GM19438 (cell line): ENCODE data around the gene EIF3F.
A peak's percentile ranks its signal among the peaks of the same experiment; 100 is the strongest.

Source experiments
- ATAC-seq: cut with Tn5 transposase; IDR thresholded peaks from one replicate; pipeline ENCODE4 v1.9.1; 2021; ENCODE audit warnings: low read depth; ENCODE audit not compliant: unreplicated experiment

The EIF3F gene, protein sequence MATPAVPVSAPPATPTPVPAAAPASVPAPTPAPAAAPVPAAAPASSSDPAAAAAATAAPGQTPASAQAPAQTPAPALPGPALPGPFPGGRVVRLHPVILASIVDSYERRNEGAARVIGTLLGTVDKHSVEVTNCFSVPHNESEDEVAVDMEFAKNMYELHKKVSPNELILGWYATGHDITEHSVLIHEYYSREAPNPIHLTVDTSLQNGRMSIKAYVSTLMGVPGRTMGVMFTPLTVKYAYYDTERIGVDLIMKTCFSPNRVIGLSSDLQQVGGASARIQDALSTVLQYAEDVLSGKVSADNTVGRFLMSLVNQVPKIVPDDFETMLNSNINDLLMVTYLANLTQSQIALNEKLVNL

DNA sequence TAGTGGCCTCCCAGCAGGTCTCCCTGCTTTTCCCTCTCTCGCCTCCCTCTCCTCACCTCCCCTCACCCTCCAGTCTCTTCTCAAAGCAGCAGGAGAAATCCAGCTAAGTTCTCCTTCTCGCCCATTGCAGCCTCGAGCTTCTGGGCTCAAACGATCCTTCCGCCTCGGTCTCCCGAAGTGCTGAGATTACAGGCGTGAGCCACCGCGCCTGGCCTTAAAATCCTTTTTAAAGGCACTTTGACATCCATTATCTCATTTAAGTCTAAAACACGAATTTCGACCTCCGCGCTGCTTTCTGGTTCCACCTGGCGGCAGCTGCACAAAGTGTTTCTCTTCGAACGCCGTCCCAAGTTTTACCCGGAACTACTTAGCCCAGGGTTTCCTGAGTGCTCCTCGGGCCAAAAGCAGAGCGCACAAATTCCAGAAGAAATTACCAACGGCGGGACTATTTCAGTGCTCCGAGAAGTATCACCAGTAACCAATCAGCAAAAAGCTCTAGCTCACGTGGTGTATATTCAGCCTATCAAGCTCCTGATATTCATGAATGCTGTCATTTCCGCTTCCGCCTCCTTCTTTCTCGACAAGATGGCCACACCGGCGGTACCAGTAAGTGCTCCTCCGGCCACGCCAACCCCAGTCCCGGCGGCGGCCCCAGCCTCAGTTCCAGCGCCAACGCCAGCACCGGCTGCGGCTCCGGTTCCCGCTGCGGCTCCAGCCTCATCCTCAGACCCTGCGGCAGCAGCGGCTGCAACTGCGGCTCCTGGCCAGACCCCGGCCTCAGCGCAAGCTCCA, at the start of gene EIF3F:
Gene EIF3F, plus strand, starts transcription at position 570 of the 792 bp plus-strand sequence. Its CDS starts 16 bp downstream, at position 586.
- peak; percentile 93 for ATAC-seq

DNA sequence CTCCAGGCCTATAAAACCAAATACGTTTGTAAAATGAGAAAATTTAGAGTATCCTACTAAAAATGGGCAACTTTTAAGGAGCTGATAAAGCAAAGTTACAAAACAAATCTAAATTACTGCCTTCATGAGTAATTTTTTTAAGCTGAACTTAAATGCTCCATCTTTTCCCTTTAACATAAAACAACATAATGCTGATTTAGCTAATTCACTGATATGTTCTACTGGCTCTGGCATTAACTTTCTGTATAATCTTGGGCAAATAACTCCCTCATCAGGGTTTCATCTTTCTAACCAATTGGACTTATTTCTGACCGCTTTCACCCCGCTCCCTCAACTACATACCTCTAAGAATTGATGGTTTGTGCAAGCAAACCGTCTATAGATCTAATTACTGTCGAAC, 46.0 kb upstream of the EIF3F start:
- no peak for ATAC-seq

DNA sequence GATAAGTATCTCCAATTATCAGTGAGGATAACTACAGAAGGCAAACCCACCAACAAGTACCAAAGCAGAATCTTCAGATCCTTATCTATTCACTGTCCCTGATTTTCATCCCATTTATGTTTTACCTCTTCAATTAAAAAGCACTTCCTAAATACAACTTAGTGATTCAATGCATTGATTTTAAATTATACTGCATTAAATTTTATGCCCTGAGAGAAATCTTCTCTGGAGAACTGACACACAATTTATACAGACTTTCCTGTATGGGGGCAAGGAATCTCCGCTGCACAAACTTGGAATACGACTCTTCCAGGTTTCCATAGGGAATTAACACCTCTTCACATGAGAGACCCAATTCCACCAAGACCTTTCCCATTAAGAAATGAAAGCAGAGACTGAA, 45.5 kb upstream of the EIF3F start, which contains the start of gene OR10A3:
Gene OR10A3, minus strand, starts transcription at position 101 of the 400 bp plus-strand sequence. CDS start 2,188 bp downstream, outside the sequence.
- ATAC-seq = no peak

DNA sequence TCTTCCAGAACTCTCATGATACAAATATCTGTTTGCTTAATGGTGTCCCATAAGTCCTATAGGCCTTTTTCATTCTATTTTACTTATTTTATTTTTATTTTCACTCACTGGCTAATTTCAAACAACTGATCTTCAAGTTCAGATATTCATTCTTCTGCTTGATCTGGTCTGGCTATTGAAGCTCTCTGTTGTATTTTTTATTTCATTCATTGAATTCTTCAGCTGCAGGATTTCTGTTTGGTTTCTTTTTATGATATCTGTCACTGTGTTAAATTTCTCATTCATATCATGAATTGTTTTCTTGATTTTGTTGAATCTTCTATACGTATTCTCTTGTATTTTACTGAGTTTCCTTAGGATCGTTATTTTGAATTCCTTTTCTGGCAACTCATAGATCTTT, 43.0 kb upstream of the EIF3F start:
- no peak for ATAC-seq

DNA sequence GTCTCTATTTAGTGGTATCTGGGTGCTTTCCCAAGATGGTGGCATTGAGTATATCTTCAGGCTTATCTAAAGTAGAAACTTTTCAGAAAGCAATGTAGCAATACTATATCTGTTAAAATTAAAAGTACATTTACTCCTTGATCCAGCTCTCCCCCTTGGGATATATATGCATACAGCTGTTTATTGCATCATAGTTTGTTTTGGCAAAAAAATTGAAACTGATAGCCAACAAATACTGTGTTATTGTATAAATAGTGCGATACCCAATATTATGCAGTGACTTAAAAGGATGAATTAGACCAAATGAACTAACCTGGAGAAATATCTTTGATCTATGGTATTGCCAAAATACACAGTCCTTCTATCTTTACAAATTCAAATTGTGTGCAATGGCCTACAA, 37.2 kb upstream of the EIF3F start:
- no peak for ATAC-seq

DNA sequence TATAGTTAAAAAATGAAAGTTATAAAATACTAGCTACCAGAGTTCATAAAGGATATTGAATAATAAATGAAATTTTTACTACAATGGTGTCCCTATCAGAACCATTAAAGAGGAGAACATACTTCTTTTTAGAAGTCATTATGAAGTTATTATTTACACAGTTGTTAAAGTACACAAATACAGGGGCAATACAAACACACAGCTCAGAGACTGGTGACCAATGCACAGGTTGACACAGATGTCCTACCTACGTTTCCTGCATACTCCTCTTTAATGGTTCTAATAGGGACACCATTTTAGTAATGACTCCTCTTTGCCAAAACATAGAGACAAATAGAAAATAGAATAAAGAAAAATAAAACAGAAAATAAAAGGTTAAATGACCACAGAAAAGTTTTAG, 31.9 kb upstream of the EIF3F start:
- no peak for ATAC-seq

DNA sequence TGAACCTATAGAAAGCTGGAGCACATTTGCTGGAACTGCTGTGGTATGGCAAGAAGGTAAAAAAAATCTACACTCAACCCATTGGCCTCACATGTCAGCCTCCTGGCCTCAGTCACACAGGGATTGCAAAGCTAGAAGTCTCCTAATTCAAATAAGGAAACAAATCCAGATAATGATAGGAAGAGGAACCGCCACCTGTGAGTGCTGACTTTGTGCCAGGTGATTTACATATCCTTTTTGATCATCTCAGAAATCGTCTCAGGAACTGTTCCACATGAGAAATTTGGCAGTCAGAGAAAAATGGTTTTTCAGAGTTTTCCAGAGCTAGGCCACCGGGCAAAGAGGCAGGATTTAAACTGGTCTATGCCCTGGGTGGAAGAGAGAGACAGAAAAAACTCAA, 22.9 kb upstream of the EIF3F start:
- no peak for ATAC-seq

DNA sequence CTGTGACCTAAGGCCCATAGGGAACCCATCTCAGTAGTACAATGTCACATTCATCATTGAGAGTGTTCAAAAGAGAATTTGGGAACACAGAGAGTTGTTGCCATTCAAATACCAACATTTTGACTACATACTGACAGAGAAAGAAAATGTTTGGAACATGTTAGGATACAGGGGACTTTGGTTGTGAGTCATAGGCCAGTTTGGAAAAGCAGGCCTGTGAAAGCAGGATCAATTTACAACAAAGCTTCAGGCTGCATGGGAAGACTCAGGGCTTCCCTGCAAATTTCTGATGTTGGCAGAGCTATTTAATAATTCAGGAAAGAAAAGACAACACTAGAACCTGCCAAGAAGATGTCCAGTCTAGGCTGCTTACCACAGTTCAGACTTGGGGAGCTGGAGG, 22.3 kb upstream of the EIF3F start:
- ATAC-seq = no peak

DNA sequence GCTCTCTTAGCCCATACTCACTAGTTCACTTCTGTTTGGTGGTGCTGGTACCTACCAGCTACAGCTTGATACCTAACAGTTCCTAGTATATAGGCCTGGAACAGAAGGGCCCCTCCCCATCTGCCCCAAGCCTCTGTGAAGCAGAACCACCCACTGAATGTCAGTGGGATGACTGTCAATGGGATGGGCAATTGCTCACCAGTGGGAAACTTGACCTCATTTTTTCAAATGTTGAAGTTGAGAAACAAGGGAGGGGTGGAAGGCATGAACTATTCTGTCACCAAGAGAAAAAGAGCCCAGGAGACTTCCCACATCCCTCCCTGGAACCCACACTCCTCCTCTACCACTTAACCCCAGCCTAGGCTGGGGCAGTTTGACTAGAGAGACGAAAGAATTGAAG, 21.8 kb upstream of the EIF3F start, which contains the start of gene NLRP10:
Gene NLRP10, minus strand, starts transcription at position 62 of the 400 bp plus-strand sequence. CDS start 1,952 bp downstream, outside the sequence.
- ATAC-seq = no peak

DNA sequence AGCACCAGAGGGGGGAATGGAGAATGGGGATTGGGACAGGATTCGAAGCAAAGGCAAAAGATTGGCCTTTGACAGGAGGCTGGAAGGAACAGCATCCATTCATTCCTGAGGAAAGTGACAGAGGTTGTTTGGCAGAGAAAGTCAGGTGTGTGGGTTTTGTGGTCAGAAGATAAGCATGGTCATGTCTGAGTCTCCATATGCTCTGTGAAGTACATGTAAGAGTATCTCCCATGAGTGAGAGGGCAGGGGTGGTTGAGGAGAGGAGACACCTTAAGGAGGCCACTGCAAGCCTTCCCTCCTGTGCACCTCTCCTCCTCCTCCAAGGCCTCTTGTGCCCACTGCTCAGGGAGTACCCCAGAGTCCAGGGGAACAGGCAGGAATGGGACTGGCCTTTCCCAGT, 20.0 kb upstream of the EIF3F start:
- ATAC-seq = no peak

DNA sequence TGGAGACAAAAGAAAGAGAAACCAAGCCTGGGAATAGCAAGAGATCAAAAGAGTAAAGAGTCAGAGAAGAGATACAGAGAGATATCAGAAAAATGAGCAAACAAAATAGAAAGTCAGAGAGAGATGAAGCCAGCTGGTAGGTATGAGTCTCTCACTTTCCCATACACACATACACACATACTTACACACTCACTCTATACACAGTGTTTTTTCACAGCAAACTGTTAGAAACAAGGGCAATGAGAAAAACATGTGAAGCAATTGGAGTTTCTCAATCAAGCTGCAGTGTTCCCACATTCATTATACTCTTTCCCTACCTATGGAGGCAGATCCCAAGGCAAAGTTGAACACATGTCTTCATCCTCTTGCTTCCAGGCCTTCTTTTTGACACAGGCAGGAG, 19.3 kb upstream of the EIF3F start:
- no peak for ATAC-seq

DNA sequence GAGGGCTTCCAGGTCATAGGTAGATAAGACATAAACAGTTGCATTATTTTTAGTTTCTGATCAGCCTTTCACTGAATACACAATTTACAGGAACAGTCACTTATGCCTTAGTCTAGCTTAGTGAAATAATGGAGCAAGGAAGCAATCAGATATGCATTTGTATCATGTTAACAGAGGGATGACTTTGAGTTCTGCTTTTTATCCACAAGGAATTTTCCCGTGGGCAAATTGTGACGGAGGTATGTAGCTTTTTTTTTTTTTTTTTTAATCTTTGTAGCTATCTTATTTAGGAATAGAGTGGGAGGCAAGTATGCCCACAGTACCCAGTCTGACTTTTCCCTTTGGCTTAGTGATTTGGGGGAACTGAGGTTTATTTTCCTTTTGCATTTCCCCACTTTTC, 18.5 kb upstream of the EIF3F start:
- no peak for ATAC-seq

DNA sequence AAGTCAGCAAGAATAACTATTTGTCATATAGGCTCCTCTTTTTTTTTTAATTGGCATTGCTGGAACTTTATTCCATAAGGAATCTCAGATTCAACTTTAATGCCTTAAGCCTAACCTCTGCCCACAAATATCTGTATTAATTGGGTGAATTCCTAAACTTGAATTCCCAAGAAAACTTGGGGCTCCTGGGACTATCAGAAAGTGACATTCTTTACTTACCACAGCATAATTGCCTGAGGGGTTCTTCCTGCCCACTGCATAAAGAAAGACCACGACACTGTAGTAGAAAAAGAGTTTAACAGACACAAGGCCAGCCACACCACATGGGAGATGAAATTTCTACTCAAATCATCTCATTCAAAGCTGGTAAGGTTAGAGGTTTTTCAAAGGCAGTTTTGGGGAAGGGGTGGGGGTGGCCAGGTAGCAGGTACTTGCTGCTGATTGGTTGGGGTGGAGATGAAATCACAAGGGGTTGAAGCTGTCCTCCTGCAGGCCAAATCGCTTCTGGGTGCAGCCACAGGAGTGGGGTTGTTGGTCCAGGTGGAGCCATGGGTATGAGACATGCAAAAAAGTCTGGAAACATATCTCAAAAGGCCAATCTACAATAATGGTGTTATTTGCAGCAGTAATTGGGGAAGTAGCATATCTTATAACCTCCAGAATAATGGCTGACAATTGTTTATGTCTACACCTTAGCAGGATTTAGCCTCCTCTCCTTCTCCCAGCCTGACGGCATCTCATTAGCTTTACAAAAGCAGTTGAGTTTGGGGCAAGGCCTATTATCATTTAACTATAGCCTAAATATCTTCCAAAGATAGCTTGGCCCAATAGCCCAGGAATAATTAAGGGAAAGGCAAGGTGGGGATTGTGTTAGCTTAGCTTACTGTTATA, 17.1 kb upstream of the EIF3F start:
- no peak for ATAC-seq

DNA sequence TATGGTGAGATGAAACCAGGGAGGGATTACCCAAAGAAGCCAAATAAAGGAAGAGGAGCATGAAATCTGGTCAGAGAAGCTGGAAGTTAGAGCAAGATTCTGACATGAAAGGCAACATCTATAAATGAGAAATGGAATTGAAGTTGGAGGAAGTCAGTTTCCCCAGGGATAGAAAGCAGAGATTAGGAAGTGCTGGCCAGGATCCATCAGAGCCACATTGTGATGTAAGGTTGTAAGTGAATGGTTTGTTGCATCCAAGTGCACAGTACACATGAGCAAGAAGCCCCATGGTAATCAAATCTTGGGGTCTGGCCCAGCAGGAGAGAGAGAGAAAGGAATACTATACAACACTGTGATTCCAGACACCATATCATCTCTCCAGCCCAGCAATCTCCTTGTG, 15.3 kb upstream of the EIF3F start:
- ATAC-seq = no peak

DNA sequence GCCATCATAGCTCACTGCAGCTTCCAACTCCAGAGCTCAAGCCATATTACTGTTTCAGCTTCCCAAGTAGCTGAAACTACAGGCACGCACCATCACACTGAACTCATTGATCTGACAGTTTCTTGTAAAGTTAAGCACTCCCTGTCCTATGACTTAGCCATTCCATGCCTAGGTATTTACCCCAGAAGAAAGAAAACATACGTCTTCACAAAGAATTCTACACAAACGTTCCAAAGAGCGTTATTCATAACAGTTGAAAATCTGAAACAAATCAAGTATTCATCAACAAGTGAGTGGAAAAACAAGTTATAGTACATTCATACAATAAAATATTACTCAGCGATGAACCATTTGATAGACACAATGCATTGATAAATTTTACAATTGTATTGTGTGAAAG, 14.1 kb upstream of the EIF3F start:
- ATAC-seq = no peak

DNA sequence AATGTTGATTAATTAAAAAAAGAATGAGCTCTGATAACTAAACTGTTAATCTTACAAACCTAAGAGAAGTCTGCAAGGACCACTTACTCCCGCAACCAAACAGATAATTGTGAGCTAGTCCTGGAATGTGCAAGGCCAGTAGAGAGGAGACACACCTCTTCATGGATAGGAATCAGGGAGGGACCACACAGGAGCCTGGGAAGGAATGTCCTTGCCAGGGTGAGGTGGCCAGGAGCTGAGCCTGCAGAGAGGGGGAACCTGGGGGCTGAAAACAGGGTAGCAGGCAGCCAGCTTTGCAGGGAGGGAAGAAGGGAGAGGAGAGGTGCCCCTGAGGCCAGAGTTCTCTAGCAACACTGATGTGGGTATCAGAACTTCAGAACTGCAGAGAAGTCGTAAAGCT, 12.5 kb upstream of the EIF3F start:
- no peak for ATAC-seq

DNA sequence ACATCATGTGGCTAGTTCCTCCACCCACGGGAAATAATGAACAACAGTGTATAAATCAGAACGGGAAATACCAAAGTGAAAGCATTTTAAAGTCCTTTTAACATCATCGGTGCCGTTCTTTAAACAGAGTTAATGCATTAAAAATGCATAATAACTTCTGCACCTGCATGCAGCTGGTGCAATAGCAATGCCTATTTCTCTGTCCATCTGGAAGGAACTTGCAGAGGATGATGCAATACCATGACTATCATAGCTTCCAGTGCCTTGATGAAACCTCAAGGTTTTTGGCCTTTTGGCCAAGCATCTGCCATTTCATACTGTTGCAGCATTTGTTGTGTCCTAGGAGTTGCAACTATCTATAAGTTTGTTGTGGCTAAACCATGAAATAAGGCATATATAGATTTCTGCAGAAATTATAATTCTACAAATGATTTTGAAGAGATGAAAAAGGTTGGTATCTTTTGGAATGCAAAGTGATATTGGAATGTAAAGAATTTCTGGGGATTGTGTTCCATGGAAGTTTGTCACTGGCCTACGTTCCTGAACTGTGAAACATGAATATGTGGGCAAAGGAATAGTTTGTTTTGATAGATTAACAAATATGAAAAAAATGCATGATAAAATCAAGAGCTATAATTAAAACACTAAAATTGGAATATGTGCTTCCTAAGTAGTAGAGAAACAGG, 9.8 kb upstream of the EIF3F start:
- ATAC-seq = no peak

DNA sequence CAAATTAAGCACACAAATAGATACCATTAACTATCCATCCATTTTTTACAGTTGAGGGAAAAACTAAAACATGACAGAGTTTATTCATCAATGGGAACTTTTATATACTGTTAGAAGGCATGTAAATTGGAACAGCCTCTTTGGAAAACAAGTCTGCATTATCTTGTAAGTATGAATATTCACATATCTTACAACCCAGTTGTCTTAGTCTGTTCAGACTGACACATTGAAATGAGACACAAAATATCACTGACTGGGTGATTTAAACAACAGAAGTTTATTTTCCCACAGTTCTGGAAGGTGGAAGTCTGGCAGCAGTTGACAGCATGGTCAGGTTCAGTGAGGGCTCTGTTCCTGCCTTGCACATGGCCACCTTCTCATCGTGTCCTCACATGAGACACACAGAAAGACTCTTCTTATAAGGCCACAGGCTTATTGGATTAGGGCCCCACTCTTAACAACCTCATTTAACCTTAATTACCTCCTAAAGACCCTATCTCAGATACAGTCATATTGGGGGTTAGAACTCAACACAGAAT, 5.4 kb upstream of the EIF3F start:
- ATAC-seq = no peak

DNA sequence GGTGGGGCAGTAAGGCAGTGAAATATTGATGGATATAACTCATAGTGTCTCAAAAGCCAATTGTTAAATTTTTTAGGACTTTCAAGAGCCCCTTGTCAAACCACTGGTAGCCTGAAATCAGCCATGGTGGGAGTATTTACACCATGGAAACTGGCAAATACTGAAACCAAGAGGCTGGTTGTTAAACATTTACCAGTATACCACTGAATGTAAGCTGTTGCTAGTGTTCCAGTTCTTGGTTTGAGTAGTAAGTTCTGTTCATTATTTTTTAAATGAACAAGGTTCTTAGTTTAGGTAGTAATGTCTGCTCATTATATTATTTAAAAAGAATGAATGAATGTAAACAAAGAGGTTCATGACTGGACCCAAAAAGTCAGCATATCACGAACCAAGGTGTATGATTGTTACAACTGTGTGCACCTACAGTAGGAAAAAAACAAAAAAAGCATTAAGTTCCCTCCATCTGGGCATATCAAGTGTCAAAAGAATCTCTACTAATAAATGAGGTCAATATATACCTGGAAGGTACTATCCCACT, 4.5 kb upstream of the EIF3F start:
- peak; percentile 53 for ATAC-seq
